HepG2 (cell line): Measurements from ENCODE around the gene FEV. TPM values are rescaled to one million over a fixed set of nuclear protein-coding genes. Genes with fewer than 3 reads are reported as not detected.

Source experiments
- ATF6 ChIP-seq: sonication (generic); formaldehyde crosslinking; conservative IDR thresholded peaks from 2 replicates; pipeline ENCODE4 v1.4.0; 2020; ENCODE audit warnings: missing genetic modification reagents
- BCLAF1 ChIP-seq: fragments of 450-650 bp; IDR thresholded peaks from 2 replicates; pipeline ENCODE4 v1.6.1; 2017; ENCODE audit warnings: mild to moderate bottlenecking
- EED ChIP-seq: sonication (generic); formaldehyde crosslinking; IDR thresholded peaks from 2 replicates; pipeline ENCODE4 v1.5.0; 2020; ENCODE audit warnings: mild to moderate bottlenecking, missing genetic modification reagents
- FOXK2 ChIP-seq: fragments of 450-650 bp; IDR thresholded peaks from 2 replicates; pipeline ENCODE4 v1.6.1; 2016
- GATA4 ChIP-seq: sonication (generic); IDR thresholded peaks from 2 replicates; pipeline ENCODE4 v1.6.1; 2016; ENCODE audit warnings: antibody characterized with exemption, low read depth, borderline replicate concordance
- MLX ChIP-seq: IDR thresholded peaks from 2 replicates; pipeline ENCODE4 v1.6.1; 2016
- NFATC3 ChIP-seq: sonication (generic); formaldehyde crosslinking; IDR thresholded peaks from 2 replicates; pipeline ENCODE4 v1.5.1; 2020; ENCODE audit warnings: mild to moderate bottlenecking, missing genetic modification reagents
- PHF21A ChIP-seq: sonication (generic); formaldehyde crosslinking; IDR thresholded peaks from 2 replicates; pipeline ENCODE4 v1.5.0; 2020; ENCODE audit warnings: mild to moderate bottlenecking, missing genetic modification reagents
- RBM22 ChIP-seq: fragments of 200-400 bp; formaldehyde crosslinking; optimal IDR thresholded peaks from 2 replicates; pipeline ENCODE3; 2017; ENCODE audit warnings: mild to moderate bottlenecking, low read length, moderate library complexity
- SMARCC2 ChIP-seq: fragments of 450-650 bp; IDR thresholded peaks from 2 replicates; pipeline ENCODE4 v1.6.1; 2017; ENCODE audit warnings: antibody characterized with exemption, mild to moderate bottlenecking
- SNAPC2 ChIP-seq: sonication (generic); formaldehyde crosslinking; IDR thresholded peaks from 2 replicates; pipeline ENCODE4 v1.8.1; 2022; ENCODE audit warnings: mild to moderate bottlenecking, missing genetic modification reagents
- STAT5B ChIP-seq: sonication (generic); formaldehyde crosslinking; IDR thresholded peaks from 2 replicates; pipeline ENCODE4 v1.4.0; 2020; ENCODE audit warnings: missing genetic modification reagents
- TBL1XR1 ChIP-seq: fragments of 150-350 bp; IDR thresholded peaks from 2 replicates; pipeline ENCODE4 v1.6.1; 2014; ENCODE audit warnings: borderline replicate concordance, low read length; ENCODE audit not compliant: partially characterized antibody
- TFAP4 ChIP-seq: sonication (generic); IDR thresholded peaks from 2 replicates; pipeline ENCODE4 v1.6.1; 2016; ENCODE audit warnings: low read depth, borderline replicate concordance
- U2AF1 ChIP-seq: fragments of 200-400 bp; formaldehyde crosslinking; optimal IDR thresholded peaks from 2 replicates; pipeline ENCODE3; 2017; ENCODE audit warnings: mild to moderate bottlenecking, low read depth, low read length
- ZBTB20 ChIP-seq: sonication (generic); formaldehyde crosslinking; IDR thresholded peaks from 2 replicates; pipeline ENCODE4 v1.8.1; 2023; ENCODE audit warnings: missing genetic modification reagents, low read depth, mild to moderate bottlenecking, borderline replicate concordance
- ZBTB25 ChIP-seq: IDR thresholded peaks from 2 replicates; pipeline ENCODE4 v1.6.1; 2018; ENCODE audit warnings: missing genetic modification reagents
- ZBTB7A ChIP-seq: sonication (generic); formaldehyde crosslinking; IDR thresholded peaks from 2 replicates; pipeline ENCODE4 v1.8.0; 2022; ENCODE audit warnings: mild to moderate bottlenecking, missing genetic modification reagents
- ZNF138 ChIP-seq: sonication (generic); formaldehyde crosslinking; IDR thresholded peaks from 2 replicates; pipeline ENCODE4 v1.5.0; 2020; ENCODE audit warnings: mild to moderate bottlenecking, low read depth, missing genetic modification reagents
- ZNF343 ChIP-seq: sonication (generic); formaldehyde crosslinking; IDR thresholded peaks from 2 replicates; pipeline ENCODE4 v1.4.0; 2020; ENCODE audit warnings: mild to moderate bottlenecking, missing genetic modification reagents
- ZNF713 ChIP-seq: sonication (generic); formaldehyde crosslinking; IDR thresholded peaks from 2 replicates; pipeline ENCODE4 v1.4.0; 2020; ENCODE audit warnings: mild to moderate bottlenecking, missing genetic modification reagents
- ZNF772 ChIP-seq: sonication (generic); formaldehyde crosslinking; IDR thresholded peaks from 2 replicates; pipeline ENCODE4 v1.5.0; 2020; ENCODE audit warnings: mild to moderate bottlenecking, missing genetic modification reagents
- ZNF841 ChIP-seq: sonication (generic); formaldehyde crosslinking; IDR thresholded peaks from 2 replicates; pipeline ENCODE4 v1.8.1; 2023; ENCODE audit warnings: missing genetic modification reagents, borderline replicate concordance
- ZNF878 ChIP-seq: sonication (generic); formaldehyde crosslinking; IDR thresholded peaks from 2 replicates; pipeline ENCODE4 v1.8.1; 2023; ENCODE audit warnings: mild to moderate bottlenecking, missing genetic modification reagents, moderate library complexity
- polyA plus RNA-seq, 8 experiments: library from polyadenylated mRNA; depleted of rRNA in 3 of 8; stranded (reverse) in 7 of 8; unstranded in 1 of 8; fragments of >200 nt; fragmentation: Illumina TruSeq in 4 of 8; extraction: Trizol in 4 of 8; gene quantifications; 2 replicates each; pipeline versions ENCODE4 v1.2.1 to v1.2.3, GENCODE V29; 2011 to 2016; ENCODE audit warnings: low read depth in 4 of 8, missing spikeins in 1 of 8, mixed read lengths in 1 of 8; ENCODE audit not compliant: insufficient read depth in 1 of 8
- total RNA-seq, 5 experiments: library from RNA; depleted of rRNA; stranded (reverse); fragments of >200 nt; fragmentation: Illumina TruSeq; extraction: Trizol; gene quantifications; 2 replicates each; pipeline ENCODE4 v1.2.3, GENCODE V29; 2016; ENCODE audit warnings: low read depth in 1 of 5

Gene FEV
- total and polyA plus RNA-seq, 2 of the 13 experiments (the other 11 are each of a cell fraction or from before 2014, with no cell fraction given), result not detected

GRCh38 chr2:218995972-218996711 lies 11.2 kb upstream of the FEV start (continued):
- TF ChIP-seq ATF6 (CRISPR knock-in tag) (no peak), ZBTB25 (CRISPR knock-in tag) (no peak), ZNF841 (CRISPR knock-in tag) (no peak), ZNF878 (no peak), SMARCC2 (no peak), U2AF1 (no peak), NFATC3 (no peak), TBL1XR1 (no peak), EED (CRISPR knock-in tag) (no peak), ZBTB7A (CRISPR knock-in tag) (peak; percentile 69; the same call in 1 of the 2 replicates), RBM22 (no peak), GATA4 (no peak), PHF21A (CRISPR knock-in tag) (no peak), BCLAF1 (no peak), FOXK2 (no peak), MLX (CRISPR knock-in tag) (no peak), ZNF343 (CRISPR knock-in tag) (0 out of 2 replicates have a peak, but pooled peaks have one; percentile 34), TFAP4 (no peak), ZNF772 (CRISPR knock-in tag) (no peak), SNAPC2 (0 out of 2 replicates have a peak, but pooled peaks have one; percentile 60), ZBTB20 (CRISPR knock-in tag) (no peak), ZNF713 (no peak), STAT5B (CRISPR knock-in tag) (no peak), ZNF138 (CRISPR knock-in tag) (no peak)
